Right lobe of liver (tissue), 6 donors: Measurements from ENCODE around the gene FNDC10. TPM values are rescaled to one million over a fixed set of nuclear protein-coding genes. Genes with fewer than 3 reads are reported as not detected.
A peak's percentile ranks its signal among the peaks of the same experiment; 100 is the strongest.
"Not testable (repeated sequence)": the region's sequence is repeated elsewhere in the genome, so short reads cannot be mapped to it uniquely, and the experiment has no call there.

Experiments
- ATAC-seq, 4 donors: fragments of 200-7000 bp; cut with Tn5 transposase; one replicate each; pipeline ENCODE4 v1.9.1; 2020; ENCODE audit warnings: mild to moderate bottlenecking in 4 of 4, moderate library complexity in 4 of 4
- DNase-seq, 3 donors: peaks; one replicate each; pipeline ENCODE4 v3.0.0-alpha.2; 2020
- H3K27ac ChIP-seq, 3 donors: fragments of 200-600 bp; one replicate each; pipeline ENCODE4 v1.8.0; 2022
- H3K27me3 ChIP-seq, 2 donors: fragments of 200-600 bp; one replicate each; pipeline ENCODE4 v1.8.0; 2022
- H3K36me3 ChIP-seq, 4 donors: fragments of 200-600 bp; sonication (generic) in 1 of 4; one replicate each; pipeline versions ENCODE4 v1.5.1 to v1.8.0; 2017 to 2022; ENCODE audit warnings: control low read depth in 1 of 4
- H3K4me1 ChIP-seq, 4 donors: fragments of 200-600 bp; sonication (generic) in 1 of 4; one replicate each; pipeline versions ENCODE4 v1.5.1 to v1.8.0; 2017 to 2022; ENCODE audit warnings: control low read depth in 1 of 4
- H3K4me3 ChIP-seq, 3 donors: fragments of 200-600 bp; one replicate each; pipeline ENCODE4 v1.8.0; 2022
- H3K9me3 ChIP-seq, 4 donors: fragments of 200-600 bp; sonication (generic) in 1 of 4; one replicate each; pipeline versions ENCODE4 v1.5.1 to v1.8.0; 2017 to 2022; ENCODE audit warnings: control low read depth in 1 of 4
- CTCF ChIP-seq, 4 donors: fragments of 200-600 bp in 3 of 4; fragments of 450-650 bp in 1 of 4; IDR thresholded peaks; one replicate each; pipeline versions ENCODE4 v1.5.1 to v1.8.0; 2016 to 2022; ENCODE audit warnings: antibody characterized with exemption in 4 of 4, mild to moderate bottlenecking in 2 of 4
- POLR2A ChIP-seq: fragments of 450-650 bp; IDR thresholded peaks from one replicate; pipeline ENCODE4 v1.6.1; 2017; ENCODE audit warnings: antibody characterized with exemption, mild to moderate bottlenecking
- WGBS: methylation state at CpG from one replicate; pipeline ENCODE4 v1.1.6; 2018; ENCODE audit warnings: low coverage, low lambda C conversion rate; ENCODE audit not compliant: insufficient coverage; ENCODE audit errors: missing lambda C conversion rate; 5-methylcytosine and 5-hydroxymethylcytosine counted together
- intact Hi-C, 2 donors: fragments of 100-400 bp; cut with DNase I; formaldehyde crosslinking; loops; one replicate each; pipeline versions ENCODE4 v1.11.2 to v1.14.1; 2022
- total RNA-seq, 6 experiments: library from RNA; depleted of rRNA in 2 of 6; stranded (reverse); fragments of >200 nt in 2 of 6; fragmentation: NEBNext Ultra II Directional in 3 of 6; extraction: Animal tissue kit (Norgen Biotek cat#: 25700) in 3 of 6; gene quantifications; one replicate each; pipeline versions ENCODE4 v1.1.0 to v1.2.4, GENCODE V29; 2016 to 2023
- donor health status: DM: no; HTN: yes; CAD: no.
- donor health status: DM: no; HTN: no; CAD: no.
- donor health status: DM: no; HTN: no; CAD: no.
- donor health status: DM: no; HTN: yes; CAD: no.
- donor health status: DM: no; HTN: yes; CAD: no.

The FNDC10 gene
- total RNA-seq, 6 experiments from 2014 or later, result 0.09 to 1.6 (median 0.46) TPM

- 100% methylated on average over 1 of the region's 37 CpGs for WGBS
- H3K4me1 ChIP-seq, H3K4me3 ChIP-seq, ATAC-seq, H3K36me3 ChIP-seq, intact Hi-C loops, H3K27ac ChIP-seq, H3K9me3 ChIP-seq, H3K27me3 ChIP-seq: not testable (repeated sequence)
- peak in 2 of 3 donors; percentile 38 to 39 for DNase-seq
Observed at GRCh38 chr1:1636621-1637478, 36.9 kb upstream of the FNDC10 start.

- intact Hi-C loops, H3K27me3 ChIP-seq, H3K9me3 ChIP-seq, H3K4me1 ChIP-seq, H3K4me3 ChIP-seq, H3K36me3 ChIP-seq, H3K27ac ChIP-seq: not testable (repeated sequence)
- 93% methylated on average over 3 of the region's 13 CpGs for WGBS
- ATAC-seq (peak in 1 of 4 donors; percentile 5), DNase-seq (peak in 2 of 3 donors; percentile 29 to 32)
Observed at GRCh38 chr1:1634613-1635012, 34.7 kb upstream of the FNDC10 start.

GRCh38 chr1:1633409-1633808 lies 33.5 kb upstream of the FNDC10 start:
- H3K27ac ChIP-seq, intact Hi-C loops, H3K4me1 ChIP-seq, DNase-seq, H3K9me3 ChIP-seq, H3K4me3 ChIP-seq, H3K27me3 ChIP-seq, H3K36me3 ChIP-seq: not testable (repeated sequence)
- WGBS, result no CpG with 5 or more reads among the region's 35 CpGs
- ATAC-seq, result peak in 1 of 4 donors; percentile 31

- TF ChIP-seq POLR2A (no peak), CTCF (IDR thresholded peaks at IDR 0.05) (no peak)
- peaks cover 0 to 3% (median 0%) of the 10 kb centered on the region in 4 donors for H3K36me3 ChIP-seq
- no peaks in the 10 kb centered on the region for H3K4me1 ChIP-seq
- peak in 2 of 3 donors; percentile 37 to 45 for DNase-seq
- H3K4me3 ChIP-seq, result peak within 1 kb of the TSS in 2 of 3 donors; percentile 2 to 14
- no peak for ATAC-seq
- no peaks in the 10 kb centered on the region for H3K27me3 ChIP-seq
- H3K9me3 ChIP-seq, result no peaks in the 10 kb centered on the region
- 0% methylated on average over 3 of the region's 48 CpGs for WGBS
- peak within 1 kb of the TSS in 2 of 3 donors; percentile 47 to 64 for H3K27ac ChIP-seq
- intact Hi-C loops, result no loop called here
Observed at GRCh38 chr1:1631782-1632420, 32.0 kb upstream of the FNDC10 start, which contains the start of gene MMP23B. MMP23B (plus strand) TSS chr1:1632173; CDS start chr1:1632219, 46 bp downstream.

- WGBS, result 17% methylated on average over 28 of the region's 79 CpGs
- Histone ChIP-seq H3K36me3 (peaks cover 0 to 3% (median 0%) of the 10 kb centered on the region in 4 donors), H3K27ac (peak overlapping the region in 2 of 3 donors; percentile 47 to 64), H3K4me3 (peak overlapping the region in 2 of 3 donors; percentile 13 to 14), H3K27me3 (no peaks in the 10 kb centered on the region), H3K4me1 (no peaks in the 10 kb centered on the region), H3K9me3 (no peaks in the 10 kb centered on the region)
- DNase-seq, result peak; percentile 62 to 69 (median 65)
- intact Hi-C loops, result no loop called here
- TF ChIP-seq CTCF (IDR thresholded peaks at IDR 0.05) (no peak), POLR2A (no peak)
- ATAC-seq, result peak; percentile 9 to 51 (median 31)
Observed at GRCh38 chr1:1630965-1631781, 31.2 kb upstream of the FNDC10 start.
